AG04449 (cell line): ENCODE results near the gene ZNF286A.

Experiments used
- CTCF ChIA-PET: fragments of 350-600 bp; formaldehyde crosslinking; extraction: SDS; loops from one replicate; lab custom pipeline; 2021; ENCODE audit warnings: antibody characterized with exemption; lab: Yijun Ruan, JAX
- POLR2A ChIA-PET: fragments of 400-600, 350-600 bp; formaldehyde crosslinking; extraction: SDS; loops from one replicate; lab custom pipeline; 2020; ENCODE audit warnings: antibody characterized with exemption, inconsistent platforms; lab: Yijun Ruan, JAX
- DNase-seq: peaks from one replicate; pipeline ENCODE4 v3.0.0-alpha.2; 2010; ENCODE audit warnings: low read depth, low spot score
- H3K4me3 ChIP-seq: 2 replicates; pipeline ENCODE4 v1.5.1; 2011; ENCODE audit warnings: low read depth, mild to moderate bottlenecking, control low read depth, low read length
- CTCF ChIP-seq: IDR thresholded peaks from one replicate; pipeline ENCODE4 v1.5.1; 2011; ENCODE audit warnings: mild to moderate bottlenecking, moderate library complexity, low read length, control low read depth, inconsistent platforms; ENCODE audit not compliant: insufficient read depth; ENCODE audit errors: missing control alignments

Gene ZNF286A

GRCh38 chr17:15654886-15655561 is 44.5 kb upstream of the ZNF286A start:
- no peak for DNase-seq
- TF ChIP-seq CTCF: no peak
- CTCF ChIA-PET: no interaction called here
- POLR2A ChIA-PET: no interaction called here
- H3K4me3 ChIP-seq: no peak overlapping the region

- ChIA-PET POLR2A (no interaction called here), CTCF (no interaction called here)
- TF ChIP-seq CTCF: no peak
- H3K4me3 ChIP-seq: no peak overlapping the region
- no peak for DNase-seq
These were observed 41.7 kb upstream of the ZNF286A start for GRCh38 chr17:15657868-15658267.

- POLR2A ChIA-PET: no interaction called here
These were observed 41.3 kb upstream of the ZNF286A start for GRCh38 chr17:15658296-15658695.

GRCh38 chr17:15659236-15659635 is 40.3 kb upstream of the ZNF286A start:
- ChIA-PET CTCF (no interaction called here), POLR2A (no interaction called here)
- no peak for TF ChIP-seq CTCF
- no peak for DNase-seq
- H3K4me3 ChIP-seq: no peak overlapping the region

More at GRCh38 chr17:15658296-15658695, 41.3 kb upstream of the ZNF286A start:
- H3K4me3 ChIP-seq: no peak overlapping the region
- DNase-seq: no peak
- CTCF ChIA-PET: no interaction called here
- TF ChIP-seq CTCF: no peak

- no peak for DNase-seq
These were observed 39.9 kb upstream of the ZNF286A start for GRCh38 chr17:15659663-15660062.

GRCh38 chr17:15660077-15660476 is 39.5 kb upstream of the ZNF286A start:
- no peak for DNase-seq
- H3K4me3 ChIP-seq: no peak overlapping the region
- ChIA-PET CTCF (no interaction called here), POLR2A (no interaction called here)
- no peak for TF ChIP-seq CTCF

More at GRCh38 chr17:15659663-15660062, 39.9 kb upstream of the ZNF286A start:
- POLR2A ChIA-PET: no interaction called here
- H3K4me3 ChIP-seq: no peak overlapping the region
- CTCF ChIA-PET: no interaction called here
- no peak for TF ChIP-seq CTCF
